ENCODE results near the gene SGCD.

- TF ChIP-seq CTCF (IDR thresholded peaks at IDR 0.05) (no peak), POLR2AphosphoS5 (IDR thresholded peaks at IDR 0.05) (no peak)
Measured at GRCh38 chr5:156715287-156715686, 388.3 kb downstream of the SGCD start.
